HG02610 (cell line): Measurements from ENCODE around the gene C6orf15.

Experiments used
- ATAC-seq: cut with Tn5 transposase; IDR thresholded peaks from one replicate; pipeline ENCODE4 v1.9.1; 2021; ENCODE audit warnings: mild to moderate bottlenecking, moderate library complexity; ENCODE audit not compliant: unreplicated experiment

C6orf15 gene

GRCh38 chr6:31110825-31111582 lies 1.4 kb downstream of the C6orf15 start:
- ATAC-seq: no peak

- no peak for ATAC-seq
Observed at GRCh38 chr6:31107052-31107451, 5.3 kb downstream of the C6orf15 start.

GRCh38 chr6:31103136-31103535 lies 9.2 kb downstream of the C6orf15 start:
- no peak for ATAC-seq

- ATAC-seq: no peak
Observed at GRCh38 chr6:31098449-31098938, 13.9 kb downstream of the C6orf15 start.

- ATAC-seq: no peak
Observed at GRCh38 chr6:31096656-31097055, 15.7 kb downstream of the C6orf15 start.

GRCh38 chr6:31096215-31096614 lies 16.2 kb downstream of the C6orf15 start:
- ATAC-seq: no peak

- no peak for ATAC-seq
Observed at GRCh38 chr6:31094389-31094881, 17.9 kb downstream of the C6orf15 start.

- ATAC-seq: no peak
Observed at GRCh38 chr6:31092769-31093505, 19.4 kb downstream of the C6orf15 start.

GRCh38 chr6:31092238-31092637 lies 20.1 kb downstream of the C6orf15 start:
- no peak for ATAC-seq

GRCh38 chr6:31091680-31092079 lies 20.7 kb downstream of the C6orf15 start:
- ATAC-seq: no peak

- ATAC-seq: no peak
Observed at GRCh38 chr6:31090973-31091364, 21.4 kb downstream of the C6orf15 start.

- no peak for ATAC-seq
Observed at GRCh38 chr6:31090275-31090972, 22.0 kb downstream of the C6orf15 start.

- no peak for ATAC-seq
Observed at GRCh38 chr6:31087494-31088089, 24.8 kb downstream of the C6orf15 start.

- no peak for ATAC-seq
Observed at GRCh38 chr6:31086788-31087440, 25.5 kb downstream of the C6orf15 start.

- no peak for ATAC-seq
Observed at GRCh38 chr6:31083742-31084354, 28.5 kb downstream of the C6orf15 start.

GRCh38 chr6:31081872-31082271 lies 30.5 kb downstream of the C6orf15 start:
- ATAC-seq: no peak

GRCh38 chr6:31079656-31080261 lies 32.6 kb downstream of the C6orf15 start:
- no peak for ATAC-seq

- no peak for ATAC-seq
Observed at GRCh38 chr6:31076611-31077010, 35.8 kb downstream of the C6orf15 start.

GRCh38 chr6:31075528-31075927 lies 36.8 kb downstream of the C6orf15 start:
- ATAC-seq: no peak

- no peak for ATAC-seq
Observed at GRCh38 chr6:31074401-31074800, 38.0 kb downstream of the C6orf15 start.
